Endothelial cell of umbilical vein (primary cell): ENCODE results near the gene API5. TPM values are rescaled to one million over a fixed set of nuclear protein-coding genes. Genes with fewer than 3 reads are reported as not detected.
A peak's percentile ranks its signal among the peaks of the same experiment; 100 is the strongest.

ENCODE experiments used
- BruUV-seq: library from RNA; stranded (reverse); fragments of 400-500 nt; replicated peaks from 2 replicates; lab custom pipeline; 2021; lab: Mats Ljungman, UMichigan
- CTCF ChIA-PET: fragments of 300-600, 350-600 bp; sonication (Branson Sonifier 250); formaldehyde crosslinking; loops from one replicate; lab custom pipeline; 2021; ENCODE audit warnings: antibody characterized with exemption, inconsistent platforms; lab: Charles Lee
- POLR2A ChIA-PET: fragments of 300-600, 350-600 bp; sonication (Branson Sonifier 250); formaldehyde crosslinking; loops from one replicate; lab custom pipeline; 2021; ENCODE audit warnings: antibody characterized with exemption, inconsistent platforms; lab: Charles Lee
- DNase-seq: peaks from one replicate; pipeline ENCODE4 v3.0.0-alpha.2; 2011; ENCODE audit warnings: low read depth, low spot score
- FAIRE-seq: peaks from 2 replicates; lab custom pipeline; 2011; peaks lifted over from hg19 to GRCh38; lab: Jason Lieb, UNC
- H2AFZ ChIP-seq: 2 replicates; pipeline ENCODE4 v1.6.0; 2012; ENCODE audit warnings: low read depth, low read length, control low read depth, inconsistent platforms
- H3K27ac ChIP-seq: 2 replicates; pipeline ENCODE4 v1.5.1; 2011; ENCODE audit warnings: low read depth, mild to moderate bottlenecking, control low read depth, low read length, moderate library complexity; ENCODE audit not compliant: insufficient read depth
- H3K27me3 ChIP-seq, 2 experiments: 2 replicates each; pipeline versions ENCODE4 v1.6.0 to v1.6.1; 2011; ENCODE audit warnings: low read length in 2 of 2, mixed read lengths in 1 of 2; ENCODE audit not compliant: control insufficient read depth in 2 of 2, insufficient read depth in 2 of 2
- H3K36me3 ChIP-seq, 2 experiments: 2 replicates in 1 of 2; 3 replicates in 1 of 2; pipeline ENCODE4 v1.5.1; 2011; ENCODE audit warnings: low read length in 2 of 2, mild to moderate bottlenecking in 1 of 2, moderate library complexity in 1 of 2; ENCODE audit not compliant: control insufficient read depth in 2 of 2, insufficient read depth in 2 of 2; ENCODE audit errors: extremely low read depth in 1 of 2
- H3K4me1 ChIP-seq: 3 replicates; pipeline ENCODE4 v1.5.1; 2011; ENCODE audit warnings: mild to moderate bottlenecking, low read length; ENCODE audit not compliant: control insufficient read depth, insufficient read depth; ENCODE audit errors: extremely low read depth
- H3K4me2 ChIP-seq: 2 replicates; pipeline ENCODE4 v1.6.1; 2011; ENCODE audit warnings: low read length, control low read depth, mixed read lengths; ENCODE audit not compliant: insufficient read depth
- H3K4me3 ChIP-seq, 3 experiments: fragments of 200-600 bp in 1 of 3; sonication (generic), shearing (Covaris generic) in 1 of 3; replicated peaks in 1 of 3; 2 replicates each; pipeline ENCODE4 v1.5.1; 2011 to 2016; ENCODE audit warnings: control low read depth in 3 of 3, low read length in 3 of 3, mild to moderate bottlenecking in 2 of 3, inconsistent platforms in 1 of 3, low read depth in 1 of 3, moderate library complexity in 1 of 3; ENCODE audit not compliant: insufficient read depth in 1 of 3
- H3K79me2 ChIP-seq: 2 replicates; pipeline ENCODE4 v1.6.0; 2012; ENCODE audit warnings: low read length, inconsistent platforms; ENCODE audit not compliant: control insufficient read depth, insufficient read depth
- H3K9ac ChIP-seq: replicated peaks from 2 replicates; pipeline ENCODE3; 2011; ENCODE audit warnings: low read length, control low read depth; ENCODE audit not compliant: insufficient read depth; ENCODE audit errors: extremely low read depth
- H3K9me1 ChIP-seq: replicated peaks from 3 replicates; pipeline ENCODE4 v1.6.0; 2011; ENCODE audit warnings: mild to moderate bottlenecking, low read length; ENCODE audit not compliant: control insufficient read depth, insufficient read depth; ENCODE audit errors: extremely low read depth
- H3K9me3 ChIP-seq: replicated peaks from 2 replicates; pipeline ENCODE4 v1.5.1; 2012; ENCODE audit warnings: low read length, inconsistent platforms; ENCODE audit not compliant: control insufficient read depth, insufficient read depth
- H4K20me1 ChIP-seq: replicated peaks from 2 replicates; pipeline ENCODE3; 2011; ENCODE audit warnings: mild to moderate bottlenecking, low read length; ENCODE audit not compliant: control insufficient read depth, insufficient read depth; ENCODE audit errors: extremely low read depth
- EZH2 ChIP-seq: IDR thresholded peaks from 2 replicates; pipeline ENCODE4 v1.6.1; 2012; ENCODE audit warnings: borderline replicate concordance, low read depth, mild to moderate bottlenecking, moderate library complexity, low read length, inconsistent platforms; ENCODE audit not compliant: severe bottlenecking
- FOS ChIP-seq: IDR thresholded peaks from 2 replicates; pipeline ENCODE4 v1.6.1; 2011; ENCODE audit warnings: mild to moderate bottlenecking, low read length, moderate library complexity, borderline replicate concordance; ENCODE audit not compliant: insufficient read depth
- JUN ChIP-seq: IDR thresholded peaks from 2 replicates; pipeline ENCODE4 v1.6.1; 2011; ENCODE audit warnings: borderline replicate concordance, low read depth; ENCODE audit not compliant: insufficient read length, insufficient read depth
- POLR2A ChIP-seq: IDR thresholded peaks from 2 replicates; pipeline ENCODE4 v1.6.1; 2012; ENCODE audit warnings: low read depth, mild to moderate bottlenecking, control low read depth, low read length
- dilution Hi-C: fragments of 300-500 bp; cut with MboI; formaldehyde crosslinking; loops from one replicate; pipeline ENCODE4 v1.15.0; 2019; ENCODE audit warnings: low sequenced_read_pairs; ENCODE audit not compliant: extremely low pct_ligation_motif_present
- intact Hi-C: fragments of 100-400 bp; cut with micrococcal nuclease; formaldehyde crosslinking; loops from one replicate; pipeline ENCODE4 v1.10.0; 2022
- polyA plus RNA-seq, 4 experiments: library from polyadenylated mRNA; depleted of rRNA in 3 of 4; stranded (reverse) in 3 of 4; unstranded in 1 of 4; fragments of >200 nt; gene quantifications; 2 replicates each; pipeline versions ENCODE4 v1.2.1 to v1.2.3, GENCODE V29; 2011 to 2012; ENCODE audit warnings: missing spikeins in 1 of 4
- total RNA-seq: library from RNA; stranded (reverse); gene quantifications from 2 replicates; pipeline ENCODE4 v1.2.3, GENCODE V29; 2021

Gene API5
- total and polyA plus RNA-seq, 2 donors (not counting 3 experiments of a cell fraction or from before 2014, with no cell fraction given) = 26.5 to 103 TPM

DNA sequence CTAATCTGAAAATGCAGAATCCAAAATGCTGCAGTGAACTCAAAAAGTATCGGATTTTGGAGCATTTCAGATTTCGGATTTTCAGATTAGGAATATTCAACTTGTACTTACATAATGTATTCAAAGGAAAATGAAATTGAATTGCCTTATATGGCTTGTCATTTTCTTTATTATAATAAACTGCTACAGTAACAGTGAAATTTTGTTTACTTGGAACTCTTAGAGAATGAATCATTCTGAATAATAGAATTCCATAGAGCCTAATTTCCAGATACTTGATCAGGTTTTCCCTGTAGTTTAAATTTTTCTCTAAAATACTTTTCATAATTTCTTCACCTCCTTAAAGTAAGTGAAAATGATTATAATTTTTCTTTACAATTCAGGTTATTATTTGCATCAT, 64.3 kb downstream of the API5 start:
- Histone ChIP-seq H3K27ac (no peak overlapping the region), H3K9me1 (no peaks in the 10 kb centered on the region), H3K36me3 (peaks cover 0 to 1% of the 10 kb centered on the region in 2 experiments), H3K9ac (no peak overlapping the region), H3K4me2 (peak overlapping the region; percentile 31), H3K4me1 (peaks cover 8% of the 10 kb centered on the region), H4K20me1 (no peaks in the 10 kb centered on the region), H3K79me2 (peaks cover 42% of the 10 kb centered on the region), H3K27me3 (no peaks in the 10 kb centered on the region), H3K9me3 (no peaks in the 10 kb centered on the region), H2AFZ (no peak overlapping the region), H3K4me3 (no peak overlapping the region)
- dilution Hi-C loops = no loop called here
- DNase-seq (peak; percentile 10), FAIRE-seq (no peak)
- intact Hi-C loops = no loop called here
- CTCF ChIA-PET = no interaction called here
- TF ChIP-seq POLR2A (no peak), FOS (peak; percentile 19)
- POLR2A ChIA-PET = no interaction called here
- BruUV-seq = no TSS peak

- FAIRE-seq (no peak), DNase-seq (peak; percentile 48)
- TF ChIP-seq FOS (peak; percentile 5), JUN (no peak), POLR2A (no peak), EZH2 (no peak)
- Histone ChIP-seq H3K79me2 (peaks cover 36% of the 10 kb centered on the region), H3K4me1 (peaks cover 8% of the 10 kb centered on the region), H3K27ac (no peak overlapping the region), H3K9me1 (no peaks in the 10 kb centered on the region), H3K9me3 (no peaks in the 10 kb centered on the region), H3K9ac (no peak overlapping the region), H3K27me3 (no peaks in the 10 kb centered on the region), H3K4me2 (peak overlapping the region; percentile 12), H3K36me3 (peaks cover 0 to 1% of the 10 kb centered on the region in 2 experiments), H3K4me3 (no peak overlapping the region), H4K20me1 (no peaks in the 10 kb centered on the region), H2AFZ (no peak overlapping the region)
- CTCF ChIA-PET = no interaction called here
- POLR2A ChIA-PET = no interaction called here
- intact Hi-C loops (no loop called here), dilution Hi-C loops (no loop called here)
- no TSS peak for BruUV-seq
Observed at GRCh38 chr11:43376594-43376993, 64.8 kb downstream of the API5 start.
